Large intestine (tissue), 3 donors: ENCODE data around the gene SSNA1. TPM values are rescaled to one million over a fixed set of nuclear protein-coding genes. Genes with fewer than 3 reads are reported as not detected.

ENCODE experiments used
- DNase-seq, 2 donors: peaks; one replicate each; pipeline versions ENCODE4 v3.0.0 to v3.0.0-alpha.2; 2013
- H3K27ac ChIP-seq: one replicate; pipeline ENCODE4 v1.5.1; 2013; ENCODE audit warnings: low read length
- H3K27me3 ChIP-seq: 2 replicates; pipeline ENCODE4 v1.6.1; 2013; ENCODE audit warnings: low read length; ENCODE audit not compliant: control insufficient read depth, insufficient read depth
- H3K36me3 ChIP-seq: 2 replicates; pipeline ENCODE4 v1.6.1; 2013; ENCODE audit warnings: low read length; ENCODE audit not compliant: control insufficient read depth, insufficient read depth
- H3K4me1 ChIP-seq: one replicate; pipeline ENCODE4 v1.6.1; 2013; ENCODE audit warnings: low read length; ENCODE audit not compliant: control insufficient read depth, insufficient read depth
- H3K4me3 ChIP-seq: one replicate; pipeline ENCODE4 v1.5.1; 2013; ENCODE audit warnings: low read length
- H3K9me3 ChIP-seq: one replicate; pipeline ENCODE4 v1.6.1; 2013; ENCODE audit warnings: mild to moderate bottlenecking, low read depth, low read length, moderate library complexity; ENCODE audit not compliant: control insufficient read depth
- WGBS: methylation state at CpG from one replicate; pipeline ENCODE4 v1.1.5; 2013; ENCODE audit warnings: low lambda C conversion rate; ENCODE audit not compliant: insufficient coverage; 5-methylcytosine and 5-hydroxymethylcytosine counted together
- polyA plus RNA-seq: library from polyadenylated mRNA; unstranded; fragments of 120-200 nt; gene quantifications from one replicate; pipeline ENCODE4 v1.2.1, GENCODE V29; 2013

The SSNA1 gene
- polyA plus RNA-seq, 1 donor, result 66.0 TPM

DNA sequence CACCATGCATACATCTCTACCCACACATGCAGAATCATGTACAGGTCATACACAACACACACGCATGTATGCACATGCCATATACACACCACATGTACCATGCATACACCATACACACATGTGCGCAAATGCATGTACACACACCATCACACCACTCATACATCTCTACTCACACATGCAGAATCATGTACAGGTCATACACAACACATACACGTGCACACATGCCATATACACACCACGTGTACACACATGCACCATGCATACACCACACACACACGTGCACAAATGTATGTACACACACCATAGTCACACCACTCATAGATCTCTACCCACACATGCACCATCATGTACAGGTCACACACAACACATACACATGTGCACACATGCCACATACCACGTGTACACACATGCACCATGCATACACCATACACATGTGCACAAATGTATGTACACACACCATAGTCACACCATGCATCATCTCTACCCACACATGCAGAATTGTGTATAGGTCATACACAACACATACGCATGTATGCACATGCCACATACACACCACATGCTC is 35.6 kb upstream of the SSNA1 start:
- Histone ChIP-seq H3K4me1 (no peaks in the 10 kb centered on the region), H3K9me3 (peaks cover 22% of the 10 kb centered on the region), H3K4me3 (no peak overlapping the region), H3K36me3 (no peaks in the 10 kb centered on the region), H3K27me3 (peaks cover 46% of the 10 kb centered on the region), H3K27ac (no peak overlapping the region)
- WGBS, result 100% methylated on average over 2 of the region's 7 CpGs
- DNase-seq, result no peak

DNA sequence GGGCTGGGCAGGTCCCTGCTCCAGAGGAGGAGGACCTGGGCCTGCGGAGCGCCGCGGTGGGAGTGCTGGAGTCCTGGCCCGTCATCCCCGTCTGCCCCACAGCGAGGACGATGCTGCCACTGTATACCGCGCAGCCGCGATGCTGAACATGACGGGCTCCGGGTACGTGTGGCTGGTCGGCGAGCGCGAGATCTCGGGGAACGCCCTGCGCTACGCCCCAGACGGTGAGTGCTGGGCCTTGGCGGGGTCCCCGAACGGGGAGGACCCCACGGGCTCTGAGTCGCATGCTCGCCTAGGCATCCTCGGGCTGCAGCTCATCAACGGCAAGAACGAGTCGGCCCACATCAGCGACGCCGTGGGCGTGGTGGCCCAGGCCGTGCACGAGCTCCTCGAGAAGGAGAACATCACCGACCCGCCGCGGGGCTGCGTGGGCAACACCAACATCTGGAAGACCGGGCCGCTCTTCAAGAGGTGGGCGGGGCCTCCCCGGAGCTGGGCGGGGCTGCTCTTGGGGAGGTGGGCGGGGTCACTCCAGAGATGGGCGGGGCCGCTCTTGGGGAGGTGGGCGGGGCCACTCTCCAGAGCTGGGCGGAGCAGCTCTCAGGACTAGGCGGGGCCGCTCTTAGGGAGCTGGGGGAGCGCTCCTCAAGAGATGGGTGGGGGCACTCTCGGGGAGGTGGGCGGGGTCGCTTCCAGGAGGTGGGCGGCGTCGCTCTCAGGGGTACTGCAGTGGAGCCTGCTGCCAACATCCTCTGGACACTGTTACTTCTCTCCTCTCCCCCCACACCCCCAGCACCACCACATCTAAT is 31.7 kb upstream of the SSNA1 start:
- WGBS, result no CpG with 5 or more reads among the region's 65 CpGs
- DNase-seq, result no peak
- Histone ChIP-seq H3K4me3 (no peak overlapping the region), H3K4me1 (no peaks in the 10 kb centered on the region), H3K9me3 (peaks cover 10% of the 10 kb centered on the region), H3K36me3 (no peaks in the 10 kb centered on the region), H3K27ac (no peak overlapping the region), H3K27me3 (peaks cover 64% of the 10 kb centered on the region)

DNA sequence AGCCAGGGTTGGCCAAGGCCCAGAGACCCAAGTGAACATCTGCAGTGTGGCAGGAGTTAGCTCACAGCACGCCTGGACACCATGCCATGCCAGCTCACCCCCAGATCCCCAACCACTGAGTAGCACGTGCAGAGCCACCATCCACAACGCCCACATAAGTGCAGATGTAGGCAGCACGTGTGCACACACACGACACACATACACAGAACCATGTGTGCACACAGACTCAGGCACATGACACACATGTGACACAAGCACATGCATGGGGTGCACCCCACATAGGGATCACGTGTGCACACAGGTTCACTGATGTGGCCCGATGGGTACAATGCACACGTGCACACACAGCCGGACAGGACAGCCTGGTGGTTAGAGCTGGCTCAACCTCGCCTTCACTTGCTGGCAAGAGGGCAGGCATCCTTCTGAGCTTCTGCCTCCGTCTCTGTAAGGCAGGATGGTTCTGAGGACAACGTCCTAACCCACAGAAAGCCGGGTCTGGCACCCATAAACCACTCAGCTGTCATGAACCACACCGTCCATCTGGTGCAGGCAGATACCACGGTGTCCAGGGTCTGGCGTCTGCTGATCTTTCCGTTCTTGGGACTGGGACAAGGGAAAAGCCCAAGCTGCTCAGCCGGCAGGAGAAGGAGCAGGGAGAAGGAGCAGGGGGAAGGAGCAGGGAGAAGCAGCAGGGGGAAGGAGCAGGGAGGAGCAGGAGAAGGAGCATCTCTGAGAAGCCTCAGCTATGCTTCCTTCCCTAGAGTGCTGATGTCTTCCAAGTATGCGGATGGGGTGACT is 30.7 kb upstream of the SSNA1 start:
- Histone ChIP-seq H3K9me3 (peaks cover 10% of the 10 kb centered on the region), H3K27me3 (peaks cover 74% of the 10 kb centered on the region), H3K36me3 (no peaks in the 10 kb centered on the region), H3K4me3 (no peak overlapping the region), H3K27ac (no peak overlapping the region), H3K4me1 (peaks cover 4% of the 10 kb centered on the region)
- no CpG with 5 or more reads among the region's 19 CpGs for WGBS
- DNase-seq, result no peak

DNA sequence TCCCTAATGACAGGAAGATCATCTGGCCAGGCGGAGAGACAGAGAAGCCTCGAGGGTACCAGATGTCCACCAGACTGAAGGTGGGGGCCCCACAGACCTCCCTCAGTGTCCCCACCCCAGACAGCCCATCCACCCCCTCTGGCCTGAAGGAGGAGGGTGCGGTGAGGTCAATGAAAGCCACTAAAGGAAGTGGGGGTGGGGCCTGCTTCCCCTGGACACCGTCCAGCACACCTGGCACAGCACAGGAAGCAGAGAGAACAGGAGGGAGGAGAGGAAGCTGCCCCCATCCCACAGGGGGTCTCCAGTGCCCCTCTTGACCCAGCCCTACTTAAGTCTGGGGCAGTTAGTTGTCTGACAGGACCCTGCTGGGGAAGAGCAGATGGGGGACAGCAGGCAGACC is 29.9 kb upstream of the SSNA1 start:
- no CpG with 5 or more reads among the region's 4 CpGs for WGBS
- H3K4me3 ChIP-seq, result no peak overlapping the region
- H3K9me3 ChIP-seq, result peaks cover 11% of the 10 kb centered on the region
- H3K36me3 ChIP-seq, result no peaks in the 10 kb centered on the region
- H3K27ac ChIP-seq, result no peak overlapping the region
- H3K4me1 ChIP-seq, result peaks cover 7% of the 10 kb centered on the region
- DNase-seq, result no peak
- H3K27me3 ChIP-seq, result peaks cover 82% of the 10 kb centered on the region

DNA sequence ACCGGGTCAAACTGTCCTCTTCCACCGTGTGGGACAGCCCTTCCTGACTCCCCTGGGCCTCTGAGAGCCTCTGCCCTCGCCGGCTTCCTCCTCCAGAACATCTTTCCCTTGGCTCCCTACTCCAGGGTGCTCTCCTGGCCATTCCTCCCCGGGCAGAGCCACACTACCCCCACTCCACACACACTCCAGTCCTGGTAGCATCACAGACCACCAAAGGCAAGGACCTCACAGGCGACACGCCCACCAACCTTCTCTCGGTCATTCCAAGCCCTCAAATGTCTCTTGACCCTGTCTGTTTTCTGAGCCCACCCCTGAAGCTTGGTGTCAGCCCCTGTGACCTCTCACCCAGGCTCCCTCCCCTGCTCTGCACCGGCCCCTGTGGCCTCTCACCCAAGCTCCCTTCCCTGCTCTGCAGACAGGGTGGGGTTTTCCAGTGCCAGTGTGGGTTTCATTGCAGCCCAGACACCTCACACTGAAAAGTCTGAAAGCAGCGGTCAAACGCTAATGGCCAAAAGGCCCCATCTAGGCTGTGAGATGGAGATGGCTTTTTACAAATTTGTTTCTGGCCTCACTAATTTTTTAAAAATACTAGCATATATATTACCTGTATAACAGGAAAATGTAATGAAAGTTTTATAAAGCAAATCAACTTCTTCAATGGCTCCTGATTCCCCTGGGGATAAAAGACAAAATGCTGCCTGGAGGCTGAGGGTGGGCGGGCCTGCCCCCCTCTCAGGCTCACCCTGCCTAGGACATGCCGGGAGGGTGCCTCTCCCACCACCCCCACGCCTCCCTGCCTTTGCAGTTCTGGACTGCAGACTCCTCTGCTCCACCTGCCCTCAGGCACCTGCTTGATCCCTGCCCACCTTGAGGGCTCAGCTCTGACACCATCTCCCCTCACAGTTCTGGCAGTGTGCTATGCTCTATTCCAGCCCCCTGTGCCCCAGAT is 29.1 kb upstream of the SSNA1 start:
- DNase-seq, result no peak
- Histone ChIP-seq H3K4me1 (peaks cover 7% of the 10 kb centered on the region), H3K27me3 (peaks cover 90% of the 10 kb centered on the region), H3K9me3 (peaks cover 15% of the 10 kb centered on the region), H3K27ac (no peak overlapping the region), H3K36me3 (no peaks in the 10 kb centered on the region), H3K4me3 (no peak overlapping the region)
- 52% methylated on average over 3 of the region's 14 CpGs for WGBS

DNA sequence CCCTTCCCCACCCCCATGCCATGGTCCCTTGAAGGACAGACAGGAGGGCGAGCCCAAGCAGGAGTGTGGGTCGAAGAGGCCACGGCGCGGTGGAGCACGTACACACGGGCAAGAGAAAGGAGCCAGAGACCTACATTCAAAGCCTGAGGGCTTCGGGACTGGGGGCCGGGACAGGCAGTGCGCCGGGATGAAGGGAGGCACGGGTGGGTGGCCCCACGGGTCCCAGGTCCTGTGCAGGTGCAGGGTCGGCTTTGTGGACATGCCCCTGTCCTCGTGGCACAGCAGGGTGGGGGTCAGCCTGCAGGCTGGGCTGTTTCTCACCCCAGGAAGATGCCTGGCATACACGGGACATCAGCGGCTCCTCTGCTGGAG is 28.4 kb upstream of the SSNA1 start:
- H3K4me3 ChIP-seq, result no peak overlapping the region
- peaks cover 7% of the 10 kb centered on the region for H3K4me1 ChIP-seq
- H3K27ac ChIP-seq, result no peak overlapping the region
- no peak for DNase-seq
- H3K27me3 ChIP-seq, result peaks cover 96% of the 10 kb centered on the region
- WGBS, result no CpG with 5 or more reads among the region's 17 CpGs
- H3K9me3 ChIP-seq, result peaks cover 21% of the 10 kb centered on the region
- no peaks in the 10 kb centered on the region for H3K36me3 ChIP-seq

DNA sequence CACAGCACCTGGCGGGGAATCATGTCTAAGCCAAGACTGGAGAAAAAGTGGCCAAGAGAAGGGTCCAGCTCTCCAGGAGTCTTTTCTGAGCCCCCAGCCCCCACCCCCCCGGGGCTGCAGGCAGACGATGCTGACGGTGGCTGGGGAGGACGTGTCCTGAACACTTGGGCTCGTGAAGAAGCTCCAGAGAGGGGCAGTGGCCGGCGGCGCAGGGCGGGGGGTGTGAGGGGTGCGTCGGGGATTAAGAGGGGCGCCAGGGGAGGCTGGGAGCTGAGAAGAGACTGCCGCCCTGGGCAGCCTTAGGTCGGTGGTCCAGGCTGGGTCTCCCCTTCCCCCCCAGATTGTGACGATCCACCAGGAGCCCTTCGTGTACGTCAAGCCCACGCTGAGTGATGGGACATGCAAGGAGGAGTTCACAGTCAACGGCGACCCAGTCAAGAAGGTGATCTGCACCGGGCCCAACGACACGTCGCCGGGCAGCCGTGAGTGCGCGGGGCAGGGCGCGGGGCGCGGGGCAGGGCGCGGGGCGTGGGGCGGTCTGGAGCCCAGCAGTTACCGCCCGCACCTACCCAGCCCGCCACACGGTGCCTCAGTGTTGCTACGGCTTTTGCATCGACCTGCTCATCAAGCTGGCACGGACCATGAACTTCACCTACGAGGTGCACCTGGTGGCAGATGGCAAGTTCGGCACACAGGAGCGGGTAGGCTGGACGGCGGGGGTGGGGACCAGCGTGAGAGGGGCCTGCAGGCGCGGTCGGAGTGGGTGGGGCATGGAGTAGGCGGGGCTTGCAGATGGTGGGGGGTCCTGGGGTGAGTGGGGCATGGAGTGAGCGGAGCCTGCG is 27.5 kb upstream of the SSNA1 start:
- peaks cover 7% of the 10 kb centered on the region for H3K4me1 ChIP-seq
- peaks cover 96% of the 10 kb centered on the region for H3K27me3 ChIP-seq
- no peak for DNase-seq
- H3K36me3 ChIP-seq, result no peaks in the 10 kb centered on the region
- no CpG with 5 or more reads among the region's 56 CpGs for WGBS
- no peak overlapping the region for H3K4me3 ChIP-seq
- no peak overlapping the region for H3K27ac ChIP-seq
- H3K9me3 ChIP-seq, result peaks cover 25% of the 10 kb centered on the region

DNA sequence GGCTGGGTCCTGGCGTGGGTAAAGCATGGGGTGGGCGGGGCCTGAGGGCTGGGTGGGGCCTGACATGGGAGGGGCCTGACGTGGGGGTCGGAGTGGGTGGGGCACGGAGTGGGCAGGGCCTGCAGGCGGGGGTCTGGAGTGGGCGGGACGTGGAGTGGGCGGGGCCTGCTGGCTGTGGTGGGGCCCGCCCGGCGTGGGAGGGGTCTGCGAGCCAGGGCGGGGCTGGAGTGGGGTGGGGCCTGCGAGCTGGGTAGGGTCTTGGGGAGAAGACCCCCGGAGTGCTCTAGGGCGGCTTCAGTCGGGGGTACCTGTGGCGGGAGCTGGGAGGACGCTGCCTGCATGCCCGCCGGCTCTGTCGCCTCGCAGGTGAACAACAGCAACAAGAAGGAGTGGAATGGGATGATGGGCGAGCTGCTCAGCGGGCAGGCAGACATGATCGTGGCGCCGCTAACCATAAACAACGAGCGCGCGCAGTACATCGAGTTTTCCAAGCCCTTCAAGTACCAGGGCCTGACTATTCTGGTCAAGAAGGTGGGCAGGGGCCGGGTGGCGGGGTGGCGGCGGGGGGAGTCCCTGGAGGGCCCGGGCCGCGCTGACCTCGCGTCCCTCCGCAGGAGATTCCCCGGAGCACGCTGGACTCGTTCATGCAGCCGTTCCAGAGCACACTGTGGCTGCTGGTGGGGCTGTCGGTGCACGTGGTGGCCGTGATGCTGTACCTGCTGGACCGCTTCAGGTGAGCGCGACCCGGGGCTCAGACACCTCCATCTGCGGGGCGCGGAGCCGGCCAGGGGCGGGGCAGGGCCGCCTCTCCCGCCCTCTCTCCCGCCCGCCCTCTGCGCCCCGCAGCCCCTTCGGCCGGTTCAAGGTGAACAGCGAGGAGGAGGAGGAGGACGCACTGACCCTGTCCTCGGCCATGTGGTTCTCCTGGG is 26.7 kb upstream of the SSNA1 start:
- DNase-seq, result no peak
- H3K27me3 ChIP-seq, result peaks cover 96% of the 10 kb centered on the region
- H3K36me3 ChIP-seq, result no peaks in the 10 kb centered on the region
- no peak overlapping the region for H3K27ac ChIP-seq
- no CpG with 5 or more reads among the region's 71 CpGs for WGBS
- H3K4me1 ChIP-seq, result peaks cover 7% of the 10 kb centered on the region
- H3K9me3 ChIP-seq, result peaks cover 18% of the 10 kb centered on the region
- H3K4me3 ChIP-seq, result no peak overlapping the region
